Psoas muscle (tissue), 8 donors: Measurements from ENCODE around the gene ZFP69B. TPM values are rescaled to one million over a fixed set of nuclear protein-coding genes. Genes with fewer than 3 reads are reported as not detected.

Experiments
- ATAC-seq, 4 donors: fragments of 200-7000 bp; cut with Tn5 transposase; one replicate each; pipeline ENCODE4 v1.9.1; 2020; ENCODE audit warnings: moderate library complexity in 3 of 4, mild to moderate bottlenecking in 2 of 4
- DNase-seq, 2 donors: peaks; one replicate each; pipeline ENCODE4 v3.0.0-alpha.2; 2020
- H3K27ac ChIP-seq: fragments of 200-600 bp; one replicate; pipeline ENCODE4 v1.8.0; 2022
- H3K27me3 ChIP-seq, 3 donors: fragments of 200-600 bp in 1 of 3; one replicate each; pipeline versions ENCODE4 v1.6.1 to v1.8.0; 2013 to 2022; ENCODE audit warnings: low read length in 2 of 3, mild to moderate bottlenecking in 2 of 3, moderate library complexity in 1 of 3; ENCODE audit not compliant: insufficient read depth in 3 of 3
- H3K36me3 ChIP-seq, 2 donors: fragments of 200-600 bp in 1 of 2; one replicate each; pipeline versions ENCODE4 v1.6.1 to v1.8.0; 2013 to 2022; ENCODE audit warnings: low read depth in 1 of 2, mild to moderate bottlenecking in 1 of 2, moderate library complexity in 1 of 2; ENCODE audit not compliant: insufficient read depth in 1 of 2
- H3K4me1 ChIP-seq: fragments of 200-600 bp; one replicate; pipeline ENCODE4 v1.8.0; 2022
- H3K4me3 ChIP-seq: fragments of 200-600 bp; one replicate; pipeline ENCODE4 v1.8.0; 2022; ENCODE audit warnings: mild to moderate bottlenecking
- H3K9me3 ChIP-seq: fragments of 200-600 bp; one replicate; pipeline ENCODE4 v1.8.0; 2022
- WGBS, 3 donors: extraction: QIAGEN DNeasy Blood & Tissue Kit; methylation state at CpG; one replicate each; pipeline versions ENCODE4 v1.1.6 to v1.1.7; 2013; 5-methylcytosine and 5-hydroxymethylcytosine counted together
- intact Hi-C, 2 donors: fragments of 100-400 bp; cut with DNase I; formaldehyde crosslinking; loops; one replicate each; pipeline versions ENCODE4 v1.11.0 to v1.14.2; 2022
- polyA plus RNA-seq, 3 donors: library from polyadenylated mRNA; stranded (reverse); fragments of 200-250 nt; gene quantifications; one replicate each; pipeline ENCODE4 v1.2.3, GENCODE V29; 2013
- total RNA-seq, 4 donors: library from RNA; stranded (reverse); fragmentation: NEBNext Ultra II Directional in 2 of 4; extraction: Animal tissue kit (Norgen Biotek cat#: 25700) in 2 of 4; gene quantifications; one replicate each; pipeline versions ENCODE4 v1.2.1 to v1.2.4, GENCODE V29; 2021 to 2023
- TF ChIP-seq, protein P1 (sequence below): fragments of 200-600 bp; IDR thresholded peaks from one replicate; pipeline ENCODE4 v1.8.0; 2022; ENCODE audit warnings: antibody characterized with exemption
- donor health status: healthy with polysubstance abuse.
- donor health status: DM: no; HTN: no; CAD: no; lungs with moderate emphysema.
- donor health status: Bipolar disorder and iron deficiency.
- donor health status: healthy.
- donor health status: DM: yes; HTN: yes; CAD: no.
- donor health status: DM: no; HTN: no; CAD: no.
- donor health status: DM: no; HTN: no; CAD: no.
- donor health status: DM: yes; HTN: yes; CAD: no.

ZFP69B gene
- total and polyA plus RNA-seq, 7 donors, result 0.25 to 1.4 (median 0.54) TPM

DNA sequence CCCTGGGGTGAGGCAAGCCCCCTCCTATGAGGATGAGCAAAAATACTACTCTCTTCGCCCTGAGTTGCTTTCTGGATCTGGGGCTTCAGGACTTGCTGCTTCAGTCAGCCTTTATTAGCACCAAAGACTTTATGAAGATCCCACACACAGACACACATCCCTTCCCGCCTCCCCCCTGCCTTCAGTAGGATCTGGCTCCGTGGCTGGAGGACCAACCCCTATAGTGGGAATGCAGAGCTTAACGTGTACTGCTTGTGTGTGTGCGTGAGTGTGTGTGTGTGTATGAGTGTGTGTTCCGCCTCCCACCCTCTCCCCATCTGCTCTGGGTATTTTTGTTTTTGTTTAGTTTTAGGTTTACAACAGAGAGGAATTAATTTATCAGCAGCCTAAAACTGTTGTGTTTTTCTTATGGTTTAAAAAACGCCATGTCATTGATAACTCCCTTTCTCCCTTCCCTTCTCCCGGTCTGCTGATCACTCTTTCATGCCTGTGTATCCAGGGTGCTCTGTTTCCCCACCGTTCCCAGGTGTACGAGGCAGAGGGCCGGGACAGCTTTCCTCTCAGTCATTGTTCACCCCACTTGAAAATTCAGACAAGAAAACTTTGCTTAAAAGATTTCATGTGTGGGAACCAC, 27.5 kb upstream of the ZFP69B start:
- ATAC-seq (no peak), DNase-seq (no peak)
- peaks cover 12% of the 10 kb centered on the region for H3K4me1 ChIP-seq

DNA sequence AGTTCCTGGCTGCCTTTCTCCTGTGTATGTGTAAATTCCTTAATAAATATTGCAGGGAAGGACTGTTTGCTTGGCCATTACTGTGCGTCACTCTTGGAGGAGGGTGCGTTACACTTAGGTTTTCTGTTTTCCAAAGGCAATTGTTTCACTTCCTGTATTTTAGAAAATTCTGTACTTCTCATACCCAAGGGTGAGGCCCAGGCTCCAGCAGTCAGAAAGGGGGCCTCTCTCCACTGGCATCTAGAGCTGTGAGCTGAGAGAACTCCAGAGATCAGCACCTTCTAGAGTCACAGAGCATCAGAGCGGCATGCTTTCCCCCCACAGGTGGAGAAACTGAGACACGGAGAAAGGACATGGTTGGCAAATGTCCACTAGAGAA, 27.0 kb upstream of the ZFP69B start:
- DNase-seq (no peak), ATAC-seq (peak in 3 of 4 donors; percentile 11 to 41 (median 16))
- intact Hi-C loops, result no loop called here
- TF ChIP-seq, protein P1, sequence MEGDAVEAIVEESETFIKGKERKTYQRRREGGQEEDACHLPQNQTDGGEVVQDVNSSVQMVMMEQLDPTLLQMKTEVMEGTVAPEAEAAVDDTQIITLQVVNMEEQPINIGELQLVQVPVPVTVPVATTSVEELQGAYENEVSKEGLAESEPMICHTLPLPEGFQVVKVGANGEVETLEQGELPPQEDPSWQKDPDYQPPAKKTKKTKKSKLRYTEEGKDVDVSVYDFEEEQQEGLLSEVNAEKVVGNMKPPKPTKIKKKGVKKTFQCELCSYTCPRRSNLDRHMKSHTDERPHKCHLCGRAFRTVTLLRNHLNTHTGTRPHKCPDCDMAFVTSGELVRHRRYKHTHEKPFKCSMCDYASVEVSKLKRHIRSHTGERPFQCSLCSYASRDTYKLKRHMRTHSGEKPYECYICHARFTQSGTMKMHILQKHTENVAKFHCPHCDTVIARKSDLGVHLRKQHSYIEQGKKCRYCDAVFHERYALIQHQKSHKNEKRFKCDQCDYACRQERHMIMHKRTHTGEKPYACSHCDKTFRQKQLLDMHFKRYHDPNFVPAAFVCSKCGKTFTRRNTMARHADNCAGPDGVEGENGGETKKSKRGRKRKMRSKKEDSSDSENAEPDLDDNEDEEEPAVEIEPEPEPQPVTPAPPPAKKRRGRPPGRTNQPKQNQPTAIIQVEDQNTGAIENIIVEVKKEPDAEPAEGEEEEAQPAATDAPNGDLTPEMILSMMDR, result no peak
- Histone ChIP-seq H3K27ac (peak overlapping the region; percentile 16), H3K4me3 (no peak overlapping the region), H3K9me3 (no peaks in the 10 kb centered on the region), H3K27me3 (no peaks in the 10 kb centered on the region), H3K36me3 (peaks cover 0 to 14% of the 10 kb centered on the region in 2 donors), H3K4me1 (peaks cover 12% of the 10 kb centered on the region)
- 85 to 93% (median 88%) methylated on average over 4 of the region's 4 CpGs for WGBS, 3 donors

More for the DNA sequence above, 27.5 kb upstream of the ZFP69B start:
- H3K27me3 ChIP-seq, result no peaks in the 10 kb centered on the region
- peaks cover 0 to 18% of the 10 kb centered on the region in 2 donors for H3K36me3 ChIP-seq
- H3K9me3 ChIP-seq, result no peaks in the 10 kb centered on the region
- TF ChIP-seq, protein P1, result no peak
- no peak overlapping the region for H3K27ac ChIP-seq
- H3K4me3 ChIP-seq, result no peak overlapping the region
- intact Hi-C loops, result no loop called here
- 86 to 90% (median 86%) methylated on average over 11 of the region's 11 CpGs for WGBS, 3 donors

DNA sequence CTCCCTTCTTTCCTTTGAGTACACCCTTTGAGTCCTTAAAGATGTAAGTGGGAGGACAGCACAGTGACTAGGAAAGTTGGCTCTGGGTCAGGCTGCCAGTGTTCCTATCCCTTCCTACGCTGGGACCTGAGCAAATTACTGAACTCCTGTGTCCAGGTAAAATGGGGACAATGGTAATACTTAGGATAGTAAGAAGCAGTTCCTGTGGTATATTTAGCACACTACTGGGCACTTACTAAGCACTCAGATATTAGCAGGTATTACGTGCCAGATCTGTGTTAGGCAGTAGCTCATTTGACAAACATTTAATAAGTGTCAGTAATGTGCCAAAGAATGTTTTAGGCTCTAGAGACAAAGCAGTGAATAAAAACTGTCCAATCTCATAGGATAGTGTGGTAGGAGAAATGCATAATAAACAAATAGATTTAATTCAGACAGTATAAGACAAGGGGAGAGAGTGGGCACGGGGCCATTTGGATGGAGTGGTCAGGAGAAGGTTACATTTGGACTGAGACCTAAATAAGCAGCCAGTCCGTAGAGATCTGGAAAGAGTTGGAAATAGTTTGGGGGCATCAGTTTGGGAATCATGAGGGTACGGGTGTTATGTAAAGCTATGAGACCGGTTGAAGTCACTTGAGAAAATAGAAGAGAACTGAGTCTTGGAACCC, 26.2 kb upstream of the ZFP69B start:
- 39 to 48% (median 45%) methylated on average over 6 of the region's 6 CpGs for WGBS, 3 donors
- Histone ChIP-seq H3K36me3 (peaks cover 0 to 9% of the 10 kb centered on the region in 2 donors), H3K4me1 (peaks cover 12% of the 10 kb centered on the region), H3K4me3 (no peak overlapping the region), H3K27ac (peak overlapping the region; percentile 16), H3K27me3 (no peaks in the 10 kb centered on the region), H3K9me3 (no peaks in the 10 kb centered on the region)
- TF ChIP-seq, protein P1, result no peak
- ATAC-seq (peak; percentile 68 to 94 (median 82)), DNase-seq (no peak)
- intact Hi-C loops, result no loop called here

DNA sequence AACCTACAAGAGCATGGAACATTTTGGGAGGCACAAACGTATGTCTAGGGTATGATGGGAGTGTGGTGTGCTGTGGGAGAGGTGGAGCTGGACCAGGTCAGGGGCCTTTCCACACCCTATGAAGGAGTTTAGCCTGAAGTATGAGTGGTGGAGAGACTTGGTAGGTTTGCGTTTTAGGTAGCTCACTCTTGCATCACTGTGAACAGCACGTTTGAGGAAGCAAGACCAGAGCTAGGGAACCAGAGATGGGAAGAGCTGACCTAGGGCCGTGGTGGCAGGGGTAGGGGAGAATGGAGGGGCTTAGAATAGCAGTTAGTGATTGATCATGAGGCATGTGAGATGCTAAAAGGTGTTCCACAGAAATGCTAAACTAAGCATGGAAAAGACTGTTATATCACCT, 25.1 kb upstream of the ZFP69B start:
- intact Hi-C loops, result no loop called here
- DNase-seq (no peak), ATAC-seq (no peak)
- no peaks in the 10 kb centered on the region for H3K9me3 ChIP-seq
- WGBS, 3 donors, result 86 to 96% (median 88%) methylated on average over 4 of the region's 4 CpGs
- no peak overlapping the region for H3K27ac ChIP-seq
- H3K27me3 ChIP-seq, result no peaks in the 10 kb centered on the region
- no peaks in the 10 kb centered on the region for H3K36me3 ChIP-seq
- TF ChIP-seq, protein P1, result no peak
- peaks cover 12% of the 10 kb centered on the region for H3K4me1 ChIP-seq
- no peak overlapping the region for H3K4me3 ChIP-seq
